HFFc6 (cell line): ENCODE measurements around the gene CLEC2B. TPM values are rescaled to one million over a fixed set of nuclear protein-coding genes. Genes with fewer than 3 reads are reported as not detected.

ENCODE experiments used
- DNase-seq: peaks from one replicate; pipeline ENCODE4 v3.0.0-alpha.2; 2018
- H3K27ac Mint-ChIP-seq: 2 replicates; pipeline ENCODE4 v1.8.0; 2020; ENCODE audit warnings: mild to moderate bottlenecking, mixed read lengths
- H3K27me3 Mint-ChIP-seq: 2 replicates; pipeline ENCODE4 v1.8.0; 2021; ENCODE audit warnings: mild to moderate bottlenecking, moderate library complexity, mixed read lengths; ENCODE audit not compliant: insufficient read depth
- H3K36me3 Mint-ChIP-seq: 2 replicates; pipeline ENCODE4 v1.8.0; 2021; ENCODE audit warnings: low read depth, mixed read lengths
- H3K4me1 Mint-ChIP-seq: 2 replicates; pipeline ENCODE4 v1.8.0; 2020; ENCODE audit warnings: low read depth, mixed read lengths
- H3K4me3 Mint-ChIP-seq: 2 replicates; pipeline ENCODE4 v1.8.0; 2020; ENCODE audit warnings: mild to moderate bottlenecking, moderate library complexity, mixed read lengths
- H3K9me3 Mint-ChIP-seq: 2 replicates; pipeline ENCODE4 v1.8.0; 2020; ENCODE audit warnings: mild to moderate bottlenecking, mixed read lengths
- total RNA-seq, 6 experiments: library from RNA; stranded (reverse); fragmentation: NEBNext Ultra II Directional; extraction: Animal tissue kit (Norgen Biotek cat#: 25700); gene quantifications; 2 replicates in 1 of 6; 3 replicates in 5 of 6; pipeline ENCODE4 v1.2.3, GENCODE V29; 2021
- TF ChIP-seq, protein P1 (sequence below): fragments of 200-600 bp; sonication (generic); IDR thresholded peaks from 2 replicates; pipeline ENCODE4 v1.5.0; 2021; ENCODE audit warnings: antibody characterized with exemption, mild to moderate bottlenecking

Gene CLEC2B
- total RNA-seq, 6 experiments from 2014 or later: not detected

- Mint-ChIP-seq H3K27ac (no peak within 1 kb of the TSS), H3K4me1 (no peaks in the 10 kb centered on the region), H3K36me3 (no peaks in the 10 kb centered on the region), H3K27me3 (no peaks in the 10 kb centered on the region; the same call in 1 of the 2 replicates), H3K4me3 (no peak within 1 kb of the TSS), H3K9me3 (no peaks in the 10 kb centered on the region)
- TF ChIP-seq, protein P1, sequence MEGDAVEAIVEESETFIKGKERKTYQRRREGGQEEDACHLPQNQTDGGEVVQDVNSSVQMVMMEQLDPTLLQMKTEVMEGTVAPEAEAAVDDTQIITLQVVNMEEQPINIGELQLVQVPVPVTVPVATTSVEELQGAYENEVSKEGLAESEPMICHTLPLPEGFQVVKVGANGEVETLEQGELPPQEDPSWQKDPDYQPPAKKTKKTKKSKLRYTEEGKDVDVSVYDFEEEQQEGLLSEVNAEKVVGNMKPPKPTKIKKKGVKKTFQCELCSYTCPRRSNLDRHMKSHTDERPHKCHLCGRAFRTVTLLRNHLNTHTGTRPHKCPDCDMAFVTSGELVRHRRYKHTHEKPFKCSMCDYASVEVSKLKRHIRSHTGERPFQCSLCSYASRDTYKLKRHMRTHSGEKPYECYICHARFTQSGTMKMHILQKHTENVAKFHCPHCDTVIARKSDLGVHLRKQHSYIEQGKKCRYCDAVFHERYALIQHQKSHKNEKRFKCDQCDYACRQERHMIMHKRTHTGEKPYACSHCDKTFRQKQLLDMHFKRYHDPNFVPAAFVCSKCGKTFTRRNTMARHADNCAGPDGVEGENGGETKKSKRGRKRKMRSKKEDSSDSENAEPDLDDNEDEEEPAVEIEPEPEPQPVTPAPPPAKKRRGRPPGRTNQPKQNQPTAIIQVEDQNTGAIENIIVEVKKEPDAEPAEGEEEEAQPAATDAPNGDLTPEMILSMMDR: no peak
- no peak for DNase-seq
Measured at GRCh38 chr12:9827209-9827888, 41.8 kb downstream of the CLEC2B start, which contains the start of gene KLRF1. Gene KLRF1 (plus strand): TSS chr12:9827481. CDS start chr12:9827545, 64 bp downstream.

DNA sequence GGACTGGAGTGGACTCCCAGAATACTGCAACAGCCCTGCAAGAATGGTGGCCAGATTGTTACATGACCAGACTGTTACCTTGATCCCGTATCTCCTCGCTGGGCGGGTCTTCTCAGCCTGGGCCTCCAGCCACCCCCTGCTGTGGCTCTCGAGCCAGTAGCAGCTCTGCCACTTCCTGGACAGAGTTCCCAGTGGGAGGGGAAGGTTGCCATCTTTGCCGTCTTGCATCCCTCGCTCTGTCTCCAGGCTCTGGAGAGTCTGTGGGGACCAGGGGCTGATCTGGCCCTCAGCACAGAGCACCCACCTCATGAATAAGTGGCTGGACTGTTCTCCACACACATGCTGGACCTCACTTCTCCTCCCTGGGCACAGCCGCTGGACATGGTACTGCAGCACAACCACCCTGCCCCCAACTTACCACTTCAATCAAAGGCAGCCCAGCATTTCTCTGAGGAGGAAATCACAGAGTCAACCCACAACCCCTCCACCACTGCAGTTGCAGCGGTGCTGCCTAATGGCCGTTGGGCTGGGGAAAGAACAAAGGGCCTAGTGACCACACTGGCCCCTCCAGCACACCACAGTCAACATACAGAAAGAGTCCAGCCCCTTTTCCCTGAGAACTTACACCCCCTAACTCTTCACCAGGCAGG is 48.7 kb downstream of the CLEC2B start:
- peaks cover 18% of the 10 kb centered on the region for H3K27me3 Mint-ChIP-seq
- H3K9me3 Mint-ChIP-seq: no peaks in the 10 kb centered on the region
- no peaks in the 10 kb centered on the region for H3K36me3 Mint-ChIP-seq
- no peak overlapping the region for H3K27ac Mint-ChIP-seq
- H3K4me3 Mint-ChIP-seq: no peak overlapping the region
- no peak for DNase-seq
- H3K4me1 Mint-ChIP-seq: no peaks in the 10 kb centered on the region
- TF ChIP-seq, protein P1: no peak

- DNase-seq: peak; percentile 13
- no peaks in the 10 kb centered on the region for H3K9me3 Mint-ChIP-seq
- H3K27me3 Mint-ChIP-seq: peaks cover 21% of the 10 kb centered on the region
- H3K36me3 Mint-ChIP-seq: no peaks in the 10 kb centered on the region
- H3K27ac Mint-ChIP-seq: no peak overlapping the region
- no peaks in the 10 kb centered on the region for H3K4me1 Mint-ChIP-seq
- H3K4me3 Mint-ChIP-seq: peak overlapping the region; percentile 74; the same call in 1 of the 2 replicates
- TF ChIP-seq, protein P1: peak; percentile 85
Measured at GRCh38 chr12:9813821-9814798, 55.0 kb downstream of the CLEC2B start.

DNA sequence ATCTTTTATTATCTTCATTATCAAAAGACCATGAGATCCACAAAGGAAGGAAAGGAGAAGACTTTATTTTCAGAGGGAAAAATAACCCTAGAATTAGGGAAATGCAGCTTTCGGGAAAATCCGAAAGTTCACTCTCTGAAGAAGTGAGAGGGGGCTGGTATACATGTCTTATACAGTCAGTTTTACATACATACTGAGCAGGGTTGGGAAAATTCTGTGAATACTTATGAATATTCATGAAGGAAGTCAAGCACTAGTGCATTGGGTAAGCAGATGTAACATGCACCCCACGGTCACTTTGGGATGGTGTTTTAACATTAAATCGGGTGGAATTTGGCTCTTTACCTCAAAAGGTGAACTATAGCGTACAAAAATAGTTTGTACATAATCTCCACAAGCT is 57.5 kb downstream of the CLEC2B start:
- H3K9me3 Mint-ChIP-seq: no peaks in the 10 kb centered on the region
- DNase-seq: no peak
- no peak overlapping the region for H3K4me3 Mint-ChIP-seq
- H3K27ac Mint-ChIP-seq: no peak overlapping the region
- TF ChIP-seq, protein P1: no peak
- H3K27me3 Mint-ChIP-seq: peaks cover 10% of the 10 kb centered on the region; the same call in 1 of the 2 replicates
- no peaks in the 10 kb centered on the region for H3K4me1 Mint-ChIP-seq
- H3K36me3 Mint-ChIP-seq: no peaks in the 10 kb centered on the region

DNA sequence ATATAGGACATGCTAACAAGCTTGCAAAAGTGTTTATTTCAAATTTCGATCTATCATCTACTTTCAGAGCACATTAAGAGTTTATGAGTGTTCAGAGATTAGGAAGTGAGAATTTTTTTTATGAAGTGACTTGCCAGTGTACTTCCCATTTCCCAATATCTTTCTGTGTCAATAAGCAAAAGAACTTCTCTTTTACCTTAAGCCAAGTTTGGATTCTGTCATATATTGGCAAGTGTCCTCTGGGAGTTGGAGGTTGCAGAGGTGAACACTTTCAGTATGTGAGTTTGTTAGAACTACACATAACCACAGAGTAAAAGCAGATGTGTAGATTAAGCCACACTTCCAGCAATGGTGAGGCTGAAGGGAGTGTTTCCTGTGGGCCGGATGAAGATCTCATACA is 58.5 kb downstream of the CLEC2B start:
- Mint-ChIP-seq H3K27ac (no peak overlapping the region), H3K4me3 (no peak overlapping the region), H3K4me1 (no peaks in the 10 kb centered on the region), H3K36me3 (no peaks in the 10 kb centered on the region), H3K27me3 (peaks cover 7% of the 10 kb centered on the region; the same call in 1 of the 2 replicates), H3K9me3 (no peaks in the 10 kb centered on the region)
- no peak for DNase-seq
- TF ChIP-seq, protein P1: no peak
